OCI-LY1 (cell line): Measurements from ENCODE around the gene C2orf78.

Experiments used
- H2AFZ ChIP-seq: fragments of 200-600 bp; sonication (generic), shearing (Covaris generic); 2 replicates; pipeline ENCODE4 v1.6.0; 2014; ENCODE audit warnings: antibody characterized with exemption, mild to moderate bottlenecking, low read length
- H3F3A ChIP-seq: fragments of 200-600 bp; sonication (generic), shearing (Covaris generic); 2 replicates; pipeline ENCODE4 v1.6.0; 2014; ENCODE audit warnings: mild to moderate bottlenecking, antibody characterized with exemption, low read length, moderate library complexity; ENCODE audit not compliant: insufficient read depth
- H3K27ac ChIP-seq: fragments of 200-600 bp; sonication (generic); 2 replicates; pipeline ENCODE4 v1.5.1; 2014; ENCODE audit warnings: low read length, mixed run types, mild to moderate bottlenecking, low read depth; ENCODE audit not compliant: poor library complexity, severe bottlenecking
- H3K27me3 ChIP-seq: fragments of 200-600 bp; sonication (generic); 2 replicates; pipeline ENCODE4 v1.6.0; 2014; ENCODE audit warnings: antibody characterized with exemption, mild to moderate bottlenecking, low read length, moderate library complexity; ENCODE audit not compliant: insufficient read depth
- H3K36me3 ChIP-seq: fragments of 200-600 bp; sonication (generic); 2 replicates; pipeline ENCODE4 v1.6.1; 2014; ENCODE audit warnings: mild to moderate bottlenecking, antibody characterized with exemption, low read length, moderate library complexity, mixed read lengths; ENCODE audit not compliant: insufficient read depth
- H3K4me1 ChIP-seq: fragments of 200-600 bp; sonication (generic); 2 replicates; pipeline ENCODE4 v1.5.1; 2014; ENCODE audit warnings: mild to moderate bottlenecking, low read length, moderate library complexity; ENCODE audit not compliant: insufficient read depth, severe bottlenecking
- H3K4me2 ChIP-seq: fragments of 200-600 bp; sonication (generic), shearing (Covaris generic); 2 replicates; pipeline ENCODE4 v1.6.1; 2014; ENCODE audit warnings: low read length
- H3K4me3 ChIP-seq: fragments of 200-600 bp; sonication (generic); 2 replicates; pipeline ENCODE4 v1.5.1; 2014; ENCODE audit warnings: low read length, low read depth, mild to moderate bottlenecking, mixed read lengths; ENCODE audit not compliant: poor library complexity, severe bottlenecking
- H3K79me2 ChIP-seq: fragments of 200-600 bp; shearing (Covaris generic); 2 replicates; pipeline ENCODE4 v1.6.1; 2016; ENCODE audit warnings: mixed run types, low read length, mixed read lengths; ENCODE audit not compliant: insufficient read depth
- H3K9ac ChIP-seq: fragments of 200-600 bp; sonication (generic), shearing (Covaris generic); 2 replicates; pipeline ENCODE4 v1.6.1; 2014; ENCODE audit warnings: mild to moderate bottlenecking, low read length, mixed read lengths
- H3K9me2 ChIP-seq: fragments of 200-600 bp; sonication (generic), shearing (Covaris generic); 2 replicates; pipeline ENCODE4 v1.6.1; 2014; ENCODE audit warnings: low read depth, mild to moderate bottlenecking, low read length, mixed read lengths
- H3K9me3 ChIP-seq: fragments of 200-600 bp; shearing (Covaris generic); 2 replicates; pipeline ENCODE4 v1.6.1; 2014; ENCODE audit warnings: low read length, mixed read lengths
- H4K20me1 ChIP-seq: fragments of 200-600 bp; sonication (generic), shearing (Covaris generic); 2 replicates; pipeline ENCODE4 v1.6.0; 2016; ENCODE audit warnings: mild to moderate bottlenecking, low read length; ENCODE audit not compliant: insufficient read depth
- EZH2 ChIP-seq: fragments of 200-600 bp; sonication (generic), shearing (Covaris generic); IDR thresholded peaks from 2 replicates; pipeline ENCODE4 v1.8.0; 2017; ENCODE audit warnings: borderline replicate concordance, mixed run types, mild to moderate bottlenecking, antibody characterized with exemption, low read length, moderate library complexity, mixed read lengths
- TF ChIP-seq, protein P1 (sequence below): fragments of 200-600 bp; sonication (generic), shearing (Covaris generic); IDR thresholded peaks from 2 replicates; pipeline ENCODE4 v1.5.1; 2017; ENCODE audit warnings: mild to moderate bottlenecking, antibody characterized with exemption, low read length, moderate library complexity, mixed read lengths

The C2orf78 gene

DNA sequence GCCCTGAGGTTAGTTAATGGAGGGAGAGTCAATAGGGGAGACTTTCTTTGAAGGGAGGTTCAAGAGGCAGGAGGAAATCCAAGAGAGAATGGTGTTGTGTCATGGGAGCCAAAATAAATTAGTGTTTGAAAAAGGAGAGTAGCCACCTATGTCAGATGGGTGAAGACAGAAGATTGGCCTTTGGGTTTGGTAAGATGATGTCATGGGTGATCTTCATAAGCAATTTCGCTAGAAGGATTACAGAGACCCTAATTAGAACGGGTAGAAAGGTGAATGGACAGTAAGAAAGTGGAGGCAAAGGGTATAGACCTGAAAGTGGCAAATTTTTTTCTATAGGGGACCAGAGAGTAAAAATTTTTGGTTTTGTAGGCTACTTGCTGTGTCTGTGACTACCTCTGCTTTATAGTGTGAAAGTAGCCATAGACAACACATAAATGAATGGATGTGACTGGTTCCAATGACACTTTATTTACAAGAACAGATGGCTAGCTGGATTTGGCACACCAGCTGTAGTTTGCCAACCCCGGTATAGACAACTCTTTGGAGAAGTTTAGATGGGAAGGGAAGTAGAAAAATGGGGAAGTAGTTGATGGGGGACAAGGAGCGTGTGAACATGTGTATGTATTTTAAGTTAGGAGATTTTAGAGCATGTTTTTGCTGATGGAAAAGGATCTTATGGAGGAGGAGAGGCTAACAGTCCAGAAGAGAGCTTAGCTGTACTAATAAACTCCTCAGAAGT is 54.0 kb downstream of the C2orf78 start:
- no peaks in the 10 kb centered on the region for H3K4me1 ChIP-seq
- H2AFZ ChIP-seq, result no peak overlapping the region
- H3F3A ChIP-seq, result no peaks in the 10 kb centered on the region
- H3K27ac ChIP-seq, result no peak overlapping the region
- H3K36me3 ChIP-seq, result peaks cover 37% of the 10 kb centered on the region
- no peak overlapping the region for H3K4me3 ChIP-seq
- H4K20me1 ChIP-seq, result no peaks in the 10 kb centered on the region
- no peaks in the 10 kb centered on the region for H3K9me3 ChIP-seq
- no peak overlapping the region for H3K4me2 ChIP-seq
- H3K9ac ChIP-seq, result no peak overlapping the region
- H3K27me3 ChIP-seq, result no peaks in the 10 kb centered on the region
- H3K79me2 ChIP-seq, result no peaks in the 10 kb centered on the region
- H3K9me2 ChIP-seq, result no peaks in the 10 kb centered on the region
- TF ChIP-seq EZH2, result no peak
- TF ChIP-seq, protein P1, sequence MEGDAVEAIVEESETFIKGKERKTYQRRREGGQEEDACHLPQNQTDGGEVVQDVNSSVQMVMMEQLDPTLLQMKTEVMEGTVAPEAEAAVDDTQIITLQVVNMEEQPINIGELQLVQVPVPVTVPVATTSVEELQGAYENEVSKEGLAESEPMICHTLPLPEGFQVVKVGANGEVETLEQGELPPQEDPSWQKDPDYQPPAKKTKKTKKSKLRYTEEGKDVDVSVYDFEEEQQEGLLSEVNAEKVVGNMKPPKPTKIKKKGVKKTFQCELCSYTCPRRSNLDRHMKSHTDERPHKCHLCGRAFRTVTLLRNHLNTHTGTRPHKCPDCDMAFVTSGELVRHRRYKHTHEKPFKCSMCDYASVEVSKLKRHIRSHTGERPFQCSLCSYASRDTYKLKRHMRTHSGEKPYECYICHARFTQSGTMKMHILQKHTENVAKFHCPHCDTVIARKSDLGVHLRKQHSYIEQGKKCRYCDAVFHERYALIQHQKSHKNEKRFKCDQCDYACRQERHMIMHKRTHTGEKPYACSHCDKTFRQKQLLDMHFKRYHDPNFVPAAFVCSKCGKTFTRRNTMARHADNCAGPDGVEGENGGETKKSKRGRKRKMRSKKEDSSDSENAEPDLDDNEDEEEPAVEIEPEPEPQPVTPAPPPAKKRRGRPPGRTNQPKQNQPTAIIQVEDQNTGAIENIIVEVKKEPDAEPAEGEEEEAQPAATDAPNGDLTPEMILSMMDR, result no peak

DNA sequence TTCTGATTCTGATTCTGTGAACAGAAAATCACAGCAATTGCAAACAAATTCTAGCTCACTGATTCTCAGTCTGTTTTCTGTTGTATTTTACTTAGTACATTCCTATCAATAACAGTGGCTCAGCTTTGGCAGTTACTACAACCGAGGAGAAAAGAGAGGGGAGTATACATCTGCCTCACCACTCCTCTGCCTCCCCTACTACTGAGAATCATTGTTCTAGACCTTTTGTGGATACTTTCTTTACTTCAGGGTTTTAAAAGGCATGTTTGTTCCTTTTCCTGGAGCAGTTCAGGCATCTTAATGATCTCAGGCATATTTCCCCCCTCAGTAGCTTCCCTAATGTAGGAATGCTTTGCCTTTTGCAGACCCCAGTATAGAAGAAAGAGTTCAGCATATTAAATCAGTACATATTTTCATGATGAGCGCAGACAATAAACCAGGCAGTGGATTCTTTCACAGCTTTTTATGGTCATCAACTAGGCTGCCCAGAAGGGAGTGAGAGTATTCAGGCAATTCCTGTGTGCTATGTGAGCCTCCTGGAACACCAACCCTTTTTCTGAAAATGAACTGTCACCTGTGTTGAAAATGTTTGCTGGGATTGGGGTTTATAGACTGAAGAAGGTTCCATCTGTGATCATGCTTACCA is 55.0 kb downstream of the C2orf78 start:
- no peak overlapping the region for H3K27ac ChIP-seq
- H2AFZ ChIP-seq, result no peak overlapping the region
- H3K9me2 ChIP-seq, result no peaks in the 10 kb centered on the region
- H3K9ac ChIP-seq, result no peak overlapping the region
- no peaks in the 10 kb centered on the region for H3K27me3 ChIP-seq
- no peak for TF ChIP-seq EZH2
- TF ChIP-seq, protein P1, result no peak
- H4K20me1 ChIP-seq, result no peaks in the 10 kb centered on the region
- no peaks in the 10 kb centered on the region for H3K4me1 ChIP-seq
- H3K4me3 ChIP-seq, result no peak overlapping the region
- H3K36me3 ChIP-seq, result peaks cover 28% of the 10 kb centered on the region; the same call in 1 of the 2 replicates
- H3K79me2 ChIP-seq, result no peaks in the 10 kb centered on the region
- H3K9me3 ChIP-seq, result no peaks in the 10 kb centered on the region
- no peaks in the 10 kb centered on the region for H3F3A ChIP-seq
- H3K4me2 ChIP-seq, result no peak overlapping the region

DNA sequence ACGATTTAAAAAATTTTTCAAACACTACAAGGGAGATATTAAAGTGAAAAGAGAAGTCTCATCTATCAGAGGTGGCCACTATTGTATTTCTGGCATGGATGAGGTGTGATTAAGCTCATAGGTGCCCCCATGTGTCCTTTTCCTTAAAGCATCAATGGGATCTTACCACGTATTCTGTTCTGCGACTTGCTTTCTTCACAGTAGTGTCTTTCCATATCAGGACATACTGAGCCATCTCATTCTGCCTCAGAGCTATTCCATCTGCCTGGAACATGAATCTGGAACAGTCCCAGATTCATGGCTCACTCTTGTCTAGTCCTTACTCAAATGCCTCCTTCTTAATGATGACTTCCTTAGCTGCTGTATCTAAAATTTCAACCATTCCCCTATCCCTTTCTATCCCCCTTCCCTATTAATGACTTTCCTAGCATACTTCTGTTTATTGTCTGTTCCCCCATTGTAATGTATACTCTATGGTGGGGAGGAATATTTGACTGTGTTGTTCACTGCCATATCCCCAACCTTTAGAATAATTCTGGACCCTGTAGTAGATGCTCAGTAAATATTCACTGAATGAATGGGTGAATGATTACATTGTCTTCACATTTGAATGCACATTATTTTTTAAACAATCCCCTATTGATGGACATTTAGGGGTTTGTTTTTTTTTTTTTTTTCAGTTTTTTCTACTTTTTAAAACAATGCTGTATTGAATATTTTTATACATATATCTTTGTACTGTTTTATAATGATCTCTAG is 55.8 kb downstream of the C2orf78 start:
- Histone ChIP-seq H3K9me3 (no peaks in the 10 kb centered on the region), H3K79me2 (no peaks in the 10 kb centered on the region), H3K4me3 (no peak overlapping the region), H3F3A (no peaks in the 10 kb centered on the region), H3K27me3 (no peaks in the 10 kb centered on the region), H3K9me2 (no peaks in the 10 kb centered on the region), H3K36me3 (peaks cover 25% of the 10 kb centered on the region; the same call in 1 of the 2 replicates), H3K4me2 (no peak overlapping the region), H3K9ac (no peak overlapping the region), H2AFZ (no peak overlapping the region), H3K27ac (no peak overlapping the region), H4K20me1 (no peaks in the 10 kb centered on the region), H3K4me1 (no peaks in the 10 kb centered on the region)
- TF ChIP-seq EZH2, result no peak
- TF ChIP-seq, protein P1, result no peak
